Right renal pelvis (tissue), 4 donors: ENCODE data around the gene COL8A1. TPM values are rescaled to one million over a fixed set of nuclear protein-coding genes. Genes with fewer than 3 reads are reported as not detected.

ENCODE experiments used
- DNase-seq, 4 donors: peaks; one replicate each; pipeline ENCODE4 v3.0.0-alpha.2; 2013; ENCODE audit warnings: low read depth in 4 of 4, low spot score in 3 of 4, missing footprints in 1 of 4
- polyA plus RNA-seq, 4 donors: library from polyadenylated mRNA; unstranded; fragments of 120-200 nt; gene quantifications; one replicate each; pipeline ENCODE4 v1.2.1, GENCODE V29; 2013; ENCODE audit not compliant: insufficient read length in 4 of 4

Gene COL8A1
- polyA plus RNA-seq, 4 donors, result 4.5 to 7.3 (median 6.9) TPM

GRCh38 chr3:99753268-99753975 is 115.0 kb downstream of the COL8A1 start:
- DNase-seq, result peak; percentile 33 to 55 (median 42)

- no peak for DNase-seq
Measured at GRCh38 chr3:99755831-99756230, 117.4 kb downstream of the COL8A1 start.

- DNase-seq, result no peak
Measured at GRCh38 chr3:99757966-99758365, 119.6 kb downstream of the COL8A1 start.

- no peak for DNase-seq
Measured at GRCh38 chr3:99758502-99759177, 120.2 kb downstream of the COL8A1 start.

- DNase-seq, result no peak
Measured at GRCh38 chr3:99760031-99760430, 121.6 kb downstream of the COL8A1 start.

- no peak for DNase-seq
Measured at GRCh38 chr3:99760629-99761028, 122.2 kb downstream of the COL8A1 start.

- no peak for DNase-seq
Measured at GRCh38 chr3:99761415-99762165, 123.2 kb downstream of the COL8A1 start.

GRCh38 chr3:99762901-99763300 is 124.5 kb downstream of the COL8A1 start:
- DNase-seq, result no peak

GRCh38 chr3:99764377-99764776 is 126.0 kb downstream of the COL8A1 start:
- DNase-seq, result no peak

- DNase-seq, result no peak
Measured at GRCh38 chr3:99765042-99765942, 126.9 kb downstream of the COL8A1 start.

GRCh38 chr3:99767291-99767690 is 128.9 kb downstream of the COL8A1 start:
- DNase-seq, result no peak

- DNase-seq, result no peak
Measured at GRCh38 chr3:99768126-99768525, 129.7 kb downstream of the COL8A1 start.

GRCh38 chr3:99768808-99769501 is 130.6 kb downstream of the COL8A1 start:
- no peak for DNase-seq

- no peak for DNase-seq
Measured at GRCh38 chr3:99772171-99772570, 133.8 kb downstream of the COL8A1 start.

GRCh38 chr3:99772671-99773070 is 134.3 kb downstream of the COL8A1 start:
- no peak for DNase-seq

GRCh38 chr3:99774467-99774866 is 136.1 kb downstream of the COL8A1 start:
- DNase-seq, result no peak

GRCh38 chr3:99776516-99777209 is 138.3 kb downstream of the COL8A1 start:
- no peak for DNase-seq

GRCh38 chr3:99777210-99777549 is 138.8 kb downstream of the COL8A1 start:
- no peak for DNase-seq

- no peak for DNase-seq
Measured at GRCh38 chr3:99777708-99778107, 139.3 kb downstream of the COL8A1 start.
